Measurements from ENCODE around the gene MMP24. TPM values are rescaled to one million over a fixed set of nuclear protein-coding genes. Genes with fewer than 3 reads are reported as not detected.

MMP24 gene
- total and polyA plus RNA-seq, 2 experiments from 2014 or later, result 2.0 to 27.3 TPM

- Histone ChIP-seq H3K79me2 (replicated peaks; ENCODE audit: insufficient read depth) (peaks cover 16% of the 10 kb centered on the region), H3K27me3 (ENCODE audit: insufficient read depth) (no peaks in the 10 kb centered on the region), H3K9me2 (ENCODE audit: insufficient read depth) (no peaks in the 10 kb centered on the region), H2AFZ (no peak overlapping the region), H3K27ac (ENCODE audit: low read depth) (no peak overlapping the region), H3K4me3 (no peak overlapping the region), H3F3A (replicated peaks; ENCODE audit: low read depth) (0 out of 2 replicates have a peak, but pooled peaks cover 4% of the 10 kb centered on the region), H3K4me2 (no peak overlapping the region), H3K36me3 (ENCODE audit: insufficient read depth) (peaks cover 4% of the 10 kb centered on the region; the same call in 1 of the 2 replicates), H4K20me1 (replicated peaks; ENCODE audit: insufficient read depth) (peaks cover 6% of the 10 kb centered on the region; the same call in 1 of the 2 replicates), H3K4me1 (ENCODE audit: insufficient read depth) (peaks cover 6% of the 10 kb centered on the region; the same call in 1 of the 2 replicates)
- no peaks in the 10 kb centered on the region; the same call in 2 of the 3 replicates for H3K9me3 Mint-ChIP-seq
- ATAC-seq (no peak), DNase-seq (ENCODE audit: low spot score) (no peak)
- H3K27ac Mint-ChIP-seq, result no peak overlapping the region
- no peak for TF ChIP-seq POLR2AphosphoS5 (IDR thresholded peaks at IDR 0.05; ENCODE audit: low read depth)
- no peak for TF ChIP-seq EZH2 (IDR thresholded peaks at IDR 0.05; ENCODE audit: low read depth, unreplicated experiment)
- TF ChIP-seq ZNF462 (CRISPR knock-in tag; IDR thresholded peaks at IDR 0.05), result no peak
- TF ChIP-seq ZNF331 (CRISPR knock-in tag; IDR thresholded peaks at IDR 0.05; ENCODE audit: low read depth), result no peak
- no peak for TF ChIP-seq EZH2phosphoT487 (IDR thresholded peaks at IDR 0.05; ENCODE audit: unreplicated experiment)
- H3K4me3 Mint-ChIP-seq, result no peak overlapping the region
- peaks cover 15% of the 10 kb centered on the region for H3K36me3 Mint-ChIP-seq (ENCODE audit: low read depth)
- H3K4me1 Mint-ChIP-seq, result peaks cover 15% of the 10 kb centered on the region
- peaks cover 25% of the 10 kb centered on the region for H3K27me3 Mint-ChIP-seq (ENCODE audit: insufficient read depth, low read depth, poor library complexity)
Measured at GRCh38 chr20:35287509-35288324, 61.2 kb downstream of the MMP24 start.

All from GM23338 (cell line).